Lung (tissue), 12 donors: Measurements from ENCODE around the gene OPN1MW. TPM values are rescaled to one million over a fixed set of nuclear protein-coding genes. Genes with fewer than 3 reads are reported as not detected.
"Not testable (repeated sequence)": the region's sequence is repeated elsewhere in the genome, so short reads cannot be mapped to it uniquely, and the experiment has no call there.

ENCODE experiments used
- ATAC-seq: fragments of 200-7000 bp; cut with Tn5 transposase; one replicate; pipeline ENCODE4 v1.9.1; 2020; ENCODE audit warnings: moderate number of reproducible peaks; ENCODE audit not compliant: insufficient read depth, low FRiP score
- DNase-seq, 3 donors: peaks; one replicate each; pipeline ENCODE4 v3.0.0-alpha.2; 2013 to 2017
- H3K27ac ChIP-seq, 2 donors: one replicate each; pipeline ENCODE4 v1.5.1; 2013; ENCODE audit warnings: mild to moderate bottlenecking in 2 of 2, moderate library complexity in 2 of 2, control low read depth in 1 of 2, inconsistent platforms in 1 of 2, low read depth in 1 of 2, low read length in 1 of 2
- H3K27me3 ChIP-seq, 3 donors: one replicate each; pipeline ENCODE4 v1.5.1; 2013; ENCODE audit warnings: low read length in 2 of 3; ENCODE audit not compliant: control insufficient read depth in 3 of 3, insufficient read depth in 3 of 3
- H3K36me3 ChIP-seq, 4 donors: one replicate each; pipeline ENCODE4 v1.5.1; 2013; ENCODE audit warnings: low read length in 4 of 4, mild to moderate bottlenecking in 1 of 4, moderate library complexity in 1 of 4; ENCODE audit not compliant: control insufficient read depth in 4 of 4, insufficient read depth in 4 of 4
- H3K4me1 ChIP-seq, 5 donors: one replicate each; pipeline ENCODE4 v1.5.1; 2013; ENCODE audit warnings: low read length in 5 of 5, mild to moderate bottlenecking in 2 of 5, moderate library complexity in 1 of 5; ENCODE audit not compliant: control insufficient read depth in 5 of 5, insufficient read depth in 5 of 5
- H3K4me3 ChIP-seq: one replicate; pipeline ENCODE4 v1.5.1; 2013; ENCODE audit warnings: mild to moderate bottlenecking, control low read depth, moderate library complexity
- H3K9ac ChIP-seq, 2 donors: one replicate each; pipeline ENCODE4 v1.5.1; 2013; ENCODE audit warnings: low read length in 2 of 2, control low read depth in 1 of 2; ENCODE audit not compliant: insufficient read depth in 1 of 2
- H3K9me3 ChIP-seq, 4 donors: one replicate each; pipeline ENCODE4 v1.5.1; 2013; ENCODE audit warnings: low read length in 3 of 4, mild to moderate bottlenecking in 1 of 4, moderate library complexity in 1 of 4; ENCODE audit not compliant: control insufficient read depth in 4 of 4, insufficient read depth in 3 of 4
- WGBS, 2 donors: extraction: QIAGEN DNeasy Blood & Tissue Kit; methylation state at CpG; one replicate each; pipeline ENCODE4 v1.1.7; 2013; 5-methylcytosine and 5-hydroxymethylcytosine counted together
- polyA plus RNA-seq, 2 donors: library from polyadenylated mRNA; stranded (reverse); fragments of 200-250 nt; gene quantifications; one replicate each; pipeline ENCODE4 v1.2.1, GENCODE V29; 2013
- total RNA-seq, 2 donors: library from RNA; depleted of rRNA in 1 of 2; stranded (reverse); fragments of >200 nt in 1 of 2; gene quantifications; one replicate each; pipeline ENCODE4 v1.2.1, GENCODE V29; 2014 to 2021
- TF ChIP-seq, protein P1 (sequence below): IDR thresholded peaks from 2 replicates; pipeline ENCODE4 v1.5.1; 2012; ENCODE audit warnings: mild to moderate bottlenecking; ENCODE audit errors: control extremely low read depth, extremely low read depth
- donor health status: control.
- donor health status: control.
- donor health status: Bipolar disorder and iron deficiency.
- donor health status: healthy.
- donor health status: DM: yes; HTN: yes; CAD: no.

The OPN1MW gene
- total and polyA plus RNA-seq, 4 donors = not detected

GRCh38 chrX:154142950-154143745 lies 39.2 kb upstream of the OPN1MW start:
- H3K36me3 ChIP-seq = no peaks in the 10 kb centered on the region
- no peak for ATAC-seq
- H3K9me3 ChIP-seq = peaks cover 0 to 5% (median 0%) of the 10 kb centered on the region in 4 donors
- TF ChIP-seq, protein P1, sequence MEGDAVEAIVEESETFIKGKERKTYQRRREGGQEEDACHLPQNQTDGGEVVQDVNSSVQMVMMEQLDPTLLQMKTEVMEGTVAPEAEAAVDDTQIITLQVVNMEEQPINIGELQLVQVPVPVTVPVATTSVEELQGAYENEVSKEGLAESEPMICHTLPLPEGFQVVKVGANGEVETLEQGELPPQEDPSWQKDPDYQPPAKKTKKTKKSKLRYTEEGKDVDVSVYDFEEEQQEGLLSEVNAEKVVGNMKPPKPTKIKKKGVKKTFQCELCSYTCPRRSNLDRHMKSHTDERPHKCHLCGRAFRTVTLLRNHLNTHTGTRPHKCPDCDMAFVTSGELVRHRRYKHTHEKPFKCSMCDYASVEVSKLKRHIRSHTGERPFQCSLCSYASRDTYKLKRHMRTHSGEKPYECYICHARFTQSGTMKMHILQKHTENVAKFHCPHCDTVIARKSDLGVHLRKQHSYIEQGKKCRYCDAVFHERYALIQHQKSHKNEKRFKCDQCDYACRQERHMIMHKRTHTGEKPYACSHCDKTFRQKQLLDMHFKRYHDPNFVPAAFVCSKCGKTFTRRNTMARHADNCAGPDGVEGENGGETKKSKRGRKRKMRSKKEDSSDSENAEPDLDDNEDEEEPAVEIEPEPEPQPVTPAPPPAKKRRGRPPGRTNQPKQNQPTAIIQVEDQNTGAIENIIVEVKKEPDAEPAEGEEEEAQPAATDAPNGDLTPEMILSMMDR = no peak
- no peak for DNase-seq
- peaks cover 0 to 5% (median 0%) of the 10 kb centered on the region in 3 donors for H3K27me3 ChIP-seq
- H3K4me3 ChIP-seq = no peak overlapping the region
- H3K9ac ChIP-seq = no peak overlapping the region
- H3K27ac ChIP-seq = no peak overlapping the region
- no peaks in the 10 kb centered on the region for H3K4me1 ChIP-seq
- WGBS, 2 donors = 90 to 91% methylated on average over 17 to 23 of the region's 23 CpGs

- H3K27ac ChIP-seq, H3K9ac ChIP-seq, H3K4me3 ChIP-seq, ATAC-seq, H3K9me3 ChIP-seq, H3K36me3 ChIP-seq, H3K4me1 ChIP-seq, DNase-seq, H3K27me3 ChIP-seq: not testable (repeated sequence)
- WGBS, 2 donors = 92 to 96% methylated on average over 12 to 14 of the region's 15 CpGs
Measured at GRCh38 chrX:154144010-154144409, 38.4 kb upstream of the OPN1MW start, which contains the start of gene OPN1LW. Gene OPN1LW (plus strand): TSS chrX:154144243. CDS start chrX:154144284, 41 bp downstream.

- not testable (repeated sequence) for DNase-seq, ATAC-seq, H3K27me3 ChIP-seq, H3K27ac ChIP-seq, H3K4me3 ChIP-seq, H3K9ac ChIP-seq, H3K4me1 ChIP-seq, H3K36me3 ChIP-seq, H3K9me3 ChIP-seq
- 89% methylated on average over 1 of the region's 6 CpGs; no CpG with 5 or more reads in 1 of the 2 donors for WGBS, 2 donors
Measured at GRCh38 chrX:154151030-154151429, 31.4 kb upstream of the OPN1MW start.

GRCh38 chrX:154156221-154156620 lies 26.2 kb upstream of the OPN1MW start:
- not testable (repeated sequence) for H3K4me3 ChIP-seq, H3K9ac ChIP-seq, DNase-seq, H3K36me3 ChIP-seq, H3K27me3 ChIP-seq, H3K27ac ChIP-seq, ATAC-seq, H3K4me1 ChIP-seq, H3K9me3 ChIP-seq
- 93 to 97% methylated on average over 5 to 9 of the region's 11 CpGs for WGBS, 2 donors

DNA sequence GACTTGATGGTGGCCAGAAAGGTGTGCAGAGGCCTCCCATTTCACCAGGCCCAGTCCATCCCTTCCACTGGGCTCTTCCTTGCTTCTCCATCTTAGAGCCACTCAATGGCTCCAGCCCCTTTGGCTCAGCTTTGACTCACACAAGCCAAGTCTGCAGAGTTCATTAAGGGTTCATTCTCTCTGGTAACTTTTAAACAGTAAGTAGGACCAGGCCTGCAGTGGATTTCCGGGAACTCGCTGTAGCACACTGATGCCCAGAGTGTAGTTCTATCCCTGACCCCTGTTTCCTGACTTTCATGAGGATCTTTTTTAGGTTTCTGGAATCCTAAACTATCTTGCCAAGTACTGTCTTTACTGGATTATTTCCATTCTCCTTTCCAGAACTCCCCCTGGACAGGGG lies 25.2 kb upstream of the OPN1MW start:
- not testable (repeated sequence) for H3K9ac ChIP-seq, H3K27ac ChIP-seq, H3K9me3 ChIP-seq, H3K4me1 ChIP-seq, ATAC-seq, DNase-seq, H3K27me3 ChIP-seq, H3K4me3 ChIP-seq, H3K36me3 ChIP-seq
- no CpG with 5 or more reads among the region's 2 CpGs for WGBS, 2 donors

GRCh38 chrX:154159345-154159744 lies 23.1 kb upstream of the OPN1MW start:
- not testable (repeated sequence) for ATAC-seq, H3K4me1 ChIP-seq, H3K27ac ChIP-seq, DNase-seq, H3K4me3 ChIP-seq, H3K9me3 ChIP-seq, H3K27me3 ChIP-seq, H3K9ac ChIP-seq, H3K36me3 ChIP-seq
- WGBS, 2 donors = no CpG with 5 or more reads among the region's 15 CpGs

DNA sequence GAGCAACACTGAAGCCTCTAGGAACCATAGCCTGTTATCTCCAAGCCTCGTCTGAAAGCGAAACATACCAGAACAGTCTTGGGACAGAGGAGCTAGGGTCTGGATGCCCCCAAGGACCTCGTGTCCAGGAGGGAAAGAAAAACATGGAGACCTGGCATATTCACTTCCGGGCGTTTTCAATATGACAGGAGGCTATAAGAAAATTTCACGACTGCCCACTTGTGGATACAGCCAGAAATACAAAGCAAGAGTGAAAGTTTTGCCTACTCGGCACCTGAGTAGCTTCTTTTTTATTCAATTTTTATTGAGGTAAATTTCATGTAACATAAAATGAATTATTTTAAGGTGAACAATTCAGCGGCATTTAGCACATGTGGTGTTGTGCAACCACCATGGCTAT lies 17.5 kb upstream of the OPN1MW start:
- no CpG with 5 or more reads among the region's 8 CpGs for WGBS, 2 donors
- DNase-seq = not testable (repeated sequence)

More for the DNA sequence above, 17.5 kb upstream of the OPN1MW start:
- not testable (repeated sequence) for H3K9ac ChIP-seq, H3K27me3 ChIP-seq, H3K4me3 ChIP-seq, H3K9me3 ChIP-seq, H3K36me3 ChIP-seq, H3K4me1 ChIP-seq, H3K27ac ChIP-seq, ATAC-seq
